Measurements from ENCODE around the gene WWC2. TPM values are rescaled to one million over a fixed set of nuclear protein-coding genes. Genes with fewer than 3 reads are reported as not detected.

WWC2 gene
- total RNA-seq, 4 donors from 2014 or later = 28.2 to 38.5 (median 37.0) TPM

DNA sequence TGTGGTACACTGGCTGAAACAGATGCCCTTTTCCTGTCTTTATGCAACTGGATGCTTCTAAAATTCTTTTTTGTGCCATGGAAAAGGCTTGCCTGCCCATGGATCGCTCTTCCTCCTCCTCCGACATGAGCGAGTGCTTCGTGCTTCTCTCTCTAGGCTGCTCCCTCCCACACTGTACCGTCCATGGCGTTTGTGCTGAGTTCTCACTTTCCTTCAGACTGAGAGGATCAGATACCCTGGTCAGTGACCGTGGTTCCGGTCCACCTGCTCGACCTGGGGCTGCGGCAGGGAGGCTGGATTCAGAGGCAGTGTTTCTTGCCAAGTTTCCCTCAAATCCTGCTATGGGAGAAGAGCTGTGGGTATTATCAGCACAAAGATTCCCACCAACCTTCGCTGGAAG lies 233.4 kb downstream of the WWC2 start:
- Histone ChIP-seq H3K36me3 (no peaks in the 10 kb centered on the region), H3K9me3 (no peaks in the 10 kb centered on the region), H3K4me1 (peaks cover 0 to 8% (median 3%) of the 10 kb centered on the region in 4 donors), H3K27me3 (no peaks in the 10 kb centered on the region), H3K4me3 (no peak overlapping the region), H3K27ac (replicated peaks in 1 of 4) (no peak overlapping the region)
- WGBS = 91% methylated on average over 11 of the region's 11 CpGs
- TF ChIP-seq POLR2A (IDR thresholded peaks at IDR 0.05; ENCODE audit: low read depth) = no peak
- DNase-seq (ENCODE audit: extremely low spot score) = no peak
- intact Hi-C loops (cut with DNase I) = no loop called here

DNA sequence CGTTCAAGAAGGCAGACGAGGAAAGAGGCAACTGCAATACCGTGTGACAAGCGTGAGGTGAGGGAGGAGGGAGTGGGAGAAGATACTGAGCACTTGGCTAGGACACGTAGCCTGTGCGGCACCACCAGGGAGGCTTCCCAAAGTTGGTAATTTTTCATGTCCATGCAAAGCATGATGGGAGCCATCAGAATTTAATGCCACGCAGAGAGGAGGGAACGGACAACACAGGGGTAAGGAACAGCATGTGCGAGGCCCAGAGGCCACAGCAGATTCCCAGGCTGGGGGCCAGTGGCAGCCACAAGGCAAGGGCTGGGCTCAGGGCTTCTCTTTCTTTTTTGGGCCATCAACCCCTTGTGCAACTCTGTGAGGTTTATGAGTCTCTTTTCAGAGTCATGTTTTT lies 234.1 kb downstream of the WWC2 start:
- 93% methylated on average over 9 of the region's 9 CpGs for WGBS
- Histone ChIP-seq H3K36me3 (no peaks in the 10 kb centered on the region), H3K9me3 (no peaks in the 10 kb centered on the region), H3K27me3 (no peaks in the 10 kb centered on the region), H3K27ac (replicated peaks in 1 of 4) (no peak overlapping the region), H3K4me3 (no peak overlapping the region), H3K4me1 (peaks cover 0 to 8% (median 3%) of the 10 kb centered on the region in 4 donors)
- intact Hi-C loops (cut with DNase I) = no loop called here
- no peak for DNase-seq (ENCODE audit: extremely low spot score)
- TF ChIP-seq, protein P1, sequence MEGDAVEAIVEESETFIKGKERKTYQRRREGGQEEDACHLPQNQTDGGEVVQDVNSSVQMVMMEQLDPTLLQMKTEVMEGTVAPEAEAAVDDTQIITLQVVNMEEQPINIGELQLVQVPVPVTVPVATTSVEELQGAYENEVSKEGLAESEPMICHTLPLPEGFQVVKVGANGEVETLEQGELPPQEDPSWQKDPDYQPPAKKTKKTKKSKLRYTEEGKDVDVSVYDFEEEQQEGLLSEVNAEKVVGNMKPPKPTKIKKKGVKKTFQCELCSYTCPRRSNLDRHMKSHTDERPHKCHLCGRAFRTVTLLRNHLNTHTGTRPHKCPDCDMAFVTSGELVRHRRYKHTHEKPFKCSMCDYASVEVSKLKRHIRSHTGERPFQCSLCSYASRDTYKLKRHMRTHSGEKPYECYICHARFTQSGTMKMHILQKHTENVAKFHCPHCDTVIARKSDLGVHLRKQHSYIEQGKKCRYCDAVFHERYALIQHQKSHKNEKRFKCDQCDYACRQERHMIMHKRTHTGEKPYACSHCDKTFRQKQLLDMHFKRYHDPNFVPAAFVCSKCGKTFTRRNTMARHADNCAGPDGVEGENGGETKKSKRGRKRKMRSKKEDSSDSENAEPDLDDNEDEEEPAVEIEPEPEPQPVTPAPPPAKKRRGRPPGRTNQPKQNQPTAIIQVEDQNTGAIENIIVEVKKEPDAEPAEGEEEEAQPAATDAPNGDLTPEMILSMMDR (IDR thresholded peaks at IDR 0.05) = no peak
- TF ChIP-seq POLR2AphosphoS5 (IDR thresholded peaks at IDR 0.05) (no peak), POLR2A (IDR thresholded peaks at IDR 0.05; ENCODE audit: low read depth) (no peak), EP300 (IDR thresholded peaks at IDR 0.05) (no peak)

DNA sequence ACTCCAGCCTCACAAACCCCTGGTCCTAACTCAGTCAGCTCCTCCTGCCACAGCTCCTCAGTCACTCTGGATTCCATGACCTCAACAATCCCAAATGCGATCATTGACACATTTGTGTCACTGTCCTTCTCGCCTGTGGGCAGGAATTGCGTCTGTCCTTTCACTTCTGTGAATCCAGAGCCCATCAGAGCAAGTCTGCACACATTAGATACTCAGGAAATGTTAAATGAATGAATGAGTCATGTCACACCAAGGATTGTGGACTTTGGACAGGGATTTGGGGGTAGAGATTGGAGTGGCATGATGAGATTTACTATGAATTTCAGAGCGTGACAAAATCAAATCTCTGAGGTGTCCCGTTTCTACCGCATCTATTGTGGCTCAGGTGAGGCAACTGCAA lies 234.9 kb downstream of the WWC2 start:
- Histone ChIP-seq H3K4me1 (peaks cover 0 to 8% (median 3%) of the 10 kb centered on the region in 4 donors), H3K27ac (replicated peaks in 1 of 4) (no peak overlapping the region), H3K36me3 (no peaks in the 10 kb centered on the region), H3K4me3 (no peak overlapping the region), H3K9me3 (no peaks in the 10 kb centered on the region), H3K27me3 (no peaks in the 10 kb centered on the region)
- WGBS = 93% methylated on average over 6 of the region's 6 CpGs
- no peak for DNase-seq (ENCODE audit: extremely low spot score)
- intact Hi-C loops (cut with DNase I) = no loop called here
- TF ChIP-seq, protein P1 (IDR thresholded peaks at IDR 0.05) = no peak
- TF ChIP-seq POLR2A (IDR thresholded peaks at IDR 0.05; ENCODE audit: low read depth) = no peak
- no peak for TF ChIP-seq POLR2AphosphoS5 (IDR thresholded peaks at IDR 0.05)

DNA sequence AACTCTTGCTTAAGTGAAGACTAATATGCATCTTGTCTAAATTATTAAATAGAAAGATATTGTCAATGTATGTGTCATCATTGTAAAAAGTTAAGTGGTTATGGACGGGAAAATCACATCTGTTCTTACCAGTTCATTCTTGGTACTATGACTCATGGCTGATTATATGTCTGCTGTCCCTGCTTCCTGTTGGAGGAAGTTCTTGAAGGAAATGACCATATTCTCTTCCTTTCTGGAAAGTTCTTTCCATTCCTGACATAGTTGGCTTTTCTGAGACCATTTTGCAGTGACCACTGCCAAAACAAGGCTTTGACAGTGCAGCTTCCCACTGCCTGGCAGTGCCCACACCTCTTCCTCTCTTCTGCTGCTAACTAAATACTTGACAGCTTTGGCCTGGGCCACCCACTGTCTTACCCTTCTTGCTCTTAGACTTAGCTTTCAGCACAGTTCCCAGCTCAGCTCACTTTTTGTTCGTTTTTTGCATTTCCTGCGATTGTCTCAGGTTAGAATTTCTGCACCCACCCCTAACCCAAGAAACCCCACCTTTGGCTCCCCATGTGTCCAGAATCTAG lies 236.4 kb downstream of the WWC2 start:
- H3K36me3 ChIP-seq = no peaks in the 10 kb centered on the region
- H3K4me1 ChIP-seq = peaks cover 0 to 2% (median under 1%) of the 10 kb centered on the region in 4 donors
- H3K27me3 ChIP-seq = no peaks in the 10 kb centered on the region
- intact Hi-C loops (cut with DNase I) = no loop called here
- WGBS = 64% methylated on average over 3 of the region's 3 CpGs
- no peak overlapping the region for H3K27ac ChIP-seq (replicated peaks in 1 of 4)
- no peak overlapping the region for H3K4me3 ChIP-seq
- no peaks in the 10 kb centered on the region for H3K9me3 ChIP-seq
- no peak for DNase-seq (ENCODE audit: extremely low spot score)
- no peak for TF ChIP-seq EP300 (IDR thresholded peaks at IDR 0.05)

DNA sequence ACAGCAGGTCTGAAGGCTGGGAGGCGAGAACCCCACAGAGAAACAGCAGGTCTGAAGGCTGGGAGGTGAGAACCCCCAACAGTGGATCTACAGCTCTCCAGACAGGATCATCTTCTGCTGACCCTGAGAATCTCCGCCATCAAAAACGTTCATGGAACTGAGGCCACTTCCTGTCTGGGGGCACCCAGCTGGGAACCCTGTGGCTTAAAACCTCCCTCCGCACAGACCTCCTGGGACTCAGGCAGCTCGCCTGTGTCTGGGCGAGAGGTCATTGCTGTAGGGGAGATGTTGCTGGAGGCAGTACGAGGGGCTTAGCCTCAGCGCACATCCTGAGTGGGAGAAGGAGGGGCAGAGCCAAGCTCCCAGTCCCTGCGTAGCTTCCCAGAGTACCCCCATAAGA lies 238.3 kb downstream of the WWC2 start:
- 83% methylated on average over 6 of the region's 9 CpGs for WGBS
- Histone ChIP-seq H3K9me3 (no peaks in the 10 kb centered on the region), H3K27me3 (peaks cover 0 to 4% (median 0%) of the 10 kb centered on the region in 4 donors), H3K27ac (replicated peaks in 1 of 4) (no peak overlapping the region), H3K4me3 (no peak overlapping the region), H3K36me3 (no peaks in the 10 kb centered on the region), H3K4me1 (peaks cover 0 to 2% (median 0%) of the 10 kb centered on the region in 4 donors)
- TF ChIP-seq, protein P1 (IDR thresholded peaks at IDR 0.05) = no peak
- DNase-seq (ENCODE audit: extremely low spot score) = no peak
- intact Hi-C loops (cut with DNase I) = no loop called here

DNA sequence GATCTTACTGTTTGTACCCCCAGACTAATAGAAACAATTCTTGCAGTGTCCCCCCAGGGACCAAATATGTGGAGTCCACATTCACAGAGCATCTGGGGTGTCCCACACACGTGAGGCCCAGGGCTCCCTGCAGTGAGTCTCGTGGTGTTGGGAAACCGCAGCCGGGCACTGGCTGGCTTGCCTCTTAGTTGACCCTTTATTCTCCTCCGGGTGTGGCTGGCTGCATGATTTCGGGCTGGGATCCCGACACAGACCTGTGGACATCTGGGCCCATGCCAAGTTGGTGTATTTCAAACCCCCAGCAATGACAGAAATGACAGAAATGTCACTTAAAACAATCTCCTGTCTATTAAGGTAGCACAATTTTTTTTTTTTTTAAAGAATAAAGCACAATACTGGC lies 238.8 kb downstream of the WWC2 start:
- no peak overlapping the region for H3K27ac ChIP-seq (replicated peaks in 1 of 4)
- peaks cover 2 to 5% (median 3%) of the 10 kb centered on the region in 4 donors for H3K4me1 ChIP-seq
- 92% methylated on average over 5 of the region's 7 CpGs for WGBS
- intact Hi-C loops (cut with DNase I) = no loop called here
- TF ChIP-seq POLR2AphosphoS5 (IDR thresholded peaks at IDR 0.05) = no peak
- TF ChIP-seq, protein P1 (IDR thresholded peaks at IDR 0.05) = no peak
- TF ChIP-seq EP300 (IDR thresholded peaks at IDR 0.05) = no peak
- no peak for TF ChIP-seq POLR2A (IDR thresholded peaks at IDR 0.05; ENCODE audit: low read depth)
- H3K36me3 ChIP-seq = no peaks in the 10 kb centered on the region
- H3K27me3 ChIP-seq = peaks cover 0 to 9% (median 0%) of the 10 kb centered on the region in 4 donors
- no peaks in the 10 kb centered on the region for H3K9me3 ChIP-seq
- H3K4me3 ChIP-seq = no peak overlapping the region
- DNase-seq (ENCODE audit: extremely low spot score) = no peak

Data from esophagus muscularis mucosa (tissue), 4 donors.